WERI-Rb-1 (cell line): ENCODE measurements around the gene PPP1R37.

ENCODE experiments used
- DNase-seq: peaks from one replicate; pipeline ENCODE4 v3.0.0-alpha.2; 2020
- H3K27ac ChIP-seq: fragments of 250-450 bp; sonication (Bioruptor Pico); 2 replicates; pipeline ENCODE4 v1.5.1; 2020; ENCODE audit warnings: mild to moderate bottlenecking, moderate library complexity
- H3K27me3 ChIP-seq: fragments of 250-450 bp; sonication (Bioruptor Pico); 2 replicates; pipeline ENCODE4 v1.5.1; 2021; ENCODE audit warnings: mild to moderate bottlenecking, low read depth, moderate library complexity; ENCODE audit not compliant: insufficient read depth, severe bottlenecking
- H3K36me3 ChIP-seq: fragments of 250-450 bp; sonication (Bioruptor Pico); 2 replicates; pipeline ENCODE4 v1.5.1; 2020; ENCODE audit warnings: mild to moderate bottlenecking, moderate library complexity
- H3K4me3 ChIP-seq: 2 replicates; pipeline ENCODE4 v1.5.1; 2011; ENCODE audit warnings: low read depth, mild to moderate bottlenecking, control low read depth, low read length
- H3K9me3 ChIP-seq: fragments of 250-450 bp; sonication (Bioruptor Pico); 2 replicates; pipeline ENCODE4 v1.5.1; 2021; ENCODE audit warnings: mild to moderate bottlenecking, moderate library complexity; ENCODE audit not compliant: severe bottlenecking
- TF ChIP-seq, protein P1 (sequence below): IDR thresholded peaks from 2 replicates; pipeline ENCODE4 v1.5.1; 2011; ENCODE audit warnings: low read depth, mild to moderate bottlenecking, control low read depth, inconsistent platforms, low read length

PPP1R37 gene

DNA sequence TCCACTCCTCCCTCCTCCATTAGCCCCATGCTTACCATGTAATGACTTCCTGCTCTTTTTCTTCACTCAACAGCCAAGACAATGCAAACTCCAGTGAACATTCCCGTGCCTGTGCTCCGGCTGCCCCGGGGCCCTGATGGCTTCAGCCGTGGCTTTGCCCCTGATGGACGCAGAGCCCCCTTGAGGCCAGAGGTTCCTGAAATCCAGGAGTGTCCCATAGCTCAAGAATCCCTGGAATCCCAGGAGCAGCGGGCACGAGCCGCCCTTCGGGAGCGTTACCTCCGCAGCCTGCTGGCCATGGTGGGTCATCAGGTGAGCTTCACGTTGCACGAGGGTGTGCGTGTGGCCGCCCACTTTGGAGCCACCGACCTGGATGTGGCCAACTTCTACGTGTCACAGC is 2.9 kb upstream of the PPP1R37 start:
- Histone ChIP-seq H3K36me3 (peaks cover 45% of the 10 kb centered on the region), H3K4me3 (no peak overlapping the region), H3K27me3 (no peaks in the 10 kb centered on the region), H3K9me3 (no peaks in the 10 kb centered on the region), H3K27ac (no peak overlapping the region)
- no peak for DNase-seq
- TF ChIP-seq, protein P1, sequence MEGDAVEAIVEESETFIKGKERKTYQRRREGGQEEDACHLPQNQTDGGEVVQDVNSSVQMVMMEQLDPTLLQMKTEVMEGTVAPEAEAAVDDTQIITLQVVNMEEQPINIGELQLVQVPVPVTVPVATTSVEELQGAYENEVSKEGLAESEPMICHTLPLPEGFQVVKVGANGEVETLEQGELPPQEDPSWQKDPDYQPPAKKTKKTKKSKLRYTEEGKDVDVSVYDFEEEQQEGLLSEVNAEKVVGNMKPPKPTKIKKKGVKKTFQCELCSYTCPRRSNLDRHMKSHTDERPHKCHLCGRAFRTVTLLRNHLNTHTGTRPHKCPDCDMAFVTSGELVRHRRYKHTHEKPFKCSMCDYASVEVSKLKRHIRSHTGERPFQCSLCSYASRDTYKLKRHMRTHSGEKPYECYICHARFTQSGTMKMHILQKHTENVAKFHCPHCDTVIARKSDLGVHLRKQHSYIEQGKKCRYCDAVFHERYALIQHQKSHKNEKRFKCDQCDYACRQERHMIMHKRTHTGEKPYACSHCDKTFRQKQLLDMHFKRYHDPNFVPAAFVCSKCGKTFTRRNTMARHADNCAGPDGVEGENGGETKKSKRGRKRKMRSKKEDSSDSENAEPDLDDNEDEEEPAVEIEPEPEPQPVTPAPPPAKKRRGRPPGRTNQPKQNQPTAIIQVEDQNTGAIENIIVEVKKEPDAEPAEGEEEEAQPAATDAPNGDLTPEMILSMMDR, result no peak

GRCh38 chr19:45090606-45091005 is 2.4 kb upstream of the PPP1R37 start:
- TF ChIP-seq, protein P1, result no peak
- DNase-seq, result no peak
- H3K27me3 ChIP-seq, result no peaks in the 10 kb centered on the region
- peaks cover 45% of the 10 kb centered on the region for H3K36me3 ChIP-seq
- peak overlapping the region; percentile 100 for H3K27ac ChIP-seq
- H3K9me3 ChIP-seq, result no peaks in the 10 kb centered on the region
- H3K4me3 ChIP-seq, result peak overlapping the region; percentile 98

- DNase-seq, result peak; percentile 98
- TF ChIP-seq, protein P1, result no peak
- Histone ChIP-seq H3K27ac (peak overlapping the region; percentile 100), H3K36me3 (peaks cover 45% of the 10 kb centered on the region), H3K9me3 (no peaks in the 10 kb centered on the region), H3K27me3 (no peaks in the 10 kb centered on the region), H3K4me3 (peak overlapping the region; percentile 98)
Measured at GRCh38 chr19:45091031-45091923, 1.7 kb upstream of the PPP1R37 start.

DNA sequence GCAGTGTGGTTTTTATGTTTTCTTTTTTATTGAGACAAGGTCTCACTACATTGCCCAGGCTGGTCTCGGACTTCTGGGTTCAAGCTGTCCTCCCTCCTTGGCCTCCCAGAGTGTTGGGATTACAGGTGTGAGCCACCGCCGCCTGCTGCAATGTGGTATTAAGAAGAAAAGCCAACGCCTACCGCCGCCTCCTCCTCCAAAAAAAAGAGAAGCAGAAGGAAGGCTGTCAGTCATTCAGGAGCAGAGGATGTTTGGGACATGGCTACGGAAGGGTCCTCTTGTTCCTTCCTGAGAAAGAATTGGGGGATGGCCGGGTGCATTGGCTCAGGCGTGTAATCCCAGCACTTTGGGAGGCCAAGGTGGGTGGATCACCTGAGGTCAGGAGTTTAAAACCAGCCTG is 1.2 kb downstream of the PPP1R37 start:
- no peak for DNase-seq
- peak overlapping the region; percentile 98 for H3K4me3 ChIP-seq
- TF ChIP-seq, protein P1, result no peak
- no peak overlapping the region for H3K27ac ChIP-seq
- no peaks in the 10 kb centered on the region for H3K27me3 ChIP-seq
- no peaks in the 10 kb centered on the region for H3K9me3 ChIP-seq
- peaks cover 32% of the 10 kb centered on the region for H3K36me3 ChIP-seq

- no peak overlapping the region for H3K4me3 ChIP-seq
- H3K9me3 ChIP-seq, result no peaks in the 10 kb centered on the region
- no peak for DNase-seq
- no peaks in the 10 kb centered on the region for H3K27me3 ChIP-seq
- H3K36me3 ChIP-seq, result peaks cover 36% of the 10 kb centered on the region
- H3K27ac ChIP-seq, result no peak overlapping the region
- TF ChIP-seq, protein P1, result no peak
Measured at GRCh38 chr19:45094707-45095106, 1.7 kb downstream of the PPP1R37 start.
